ENCODE measurements around the gene LRRC28.
"Not testable (repeated sequence)": the region's sequence is repeated elsewhere in the genome, so short reads cannot be mapped to it uniquely, and the experiment has no call there.

Gene LRRC28

GRCh38 chr15:99390667-99391066 lies 139.4 kb downstream of the LRRC28 start:
- DNase-seq (ENCODE audit: low read depth in 2 of 3, low spot score in 2 of 3): no peak

- DNase-seq (ENCODE audit: low read depth in 2 of 3, low spot score in 2 of 3): no peak
These were observed 142.4 kb downstream of the LRRC28 start for GRCh38 chr15:99393641-99394040.

DNA sequence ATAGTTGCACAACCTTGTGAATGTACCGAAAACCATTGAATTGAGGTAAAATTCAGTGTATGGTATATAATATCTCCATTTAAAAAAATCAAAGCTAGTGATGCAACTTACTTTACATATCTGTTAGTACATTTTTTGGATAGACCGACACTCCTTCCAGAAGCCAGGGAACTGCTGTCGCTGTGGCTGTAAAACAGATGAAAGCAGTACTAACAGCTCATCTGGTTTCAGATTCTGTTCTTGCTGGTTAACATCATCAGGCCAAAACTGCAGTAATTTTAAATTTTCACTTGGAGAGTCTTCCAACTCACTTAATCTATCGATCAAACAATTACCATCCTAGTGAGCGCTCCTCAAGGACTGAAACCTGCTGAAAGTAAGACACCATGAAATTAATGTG lies 145.1 kb downstream of the LRRC28 start:
- no peak for DNase-seq (ENCODE audit: low read depth in 2 of 3, low spot score in 2 of 3)

- no peak for DNase-seq (ENCODE audit: low read depth in 2 of 3, low spot score in 2 of 3)
These were observed 147.8 kb downstream of the LRRC28 start for GRCh38 chr15:99399061-99399460.

DNA sequence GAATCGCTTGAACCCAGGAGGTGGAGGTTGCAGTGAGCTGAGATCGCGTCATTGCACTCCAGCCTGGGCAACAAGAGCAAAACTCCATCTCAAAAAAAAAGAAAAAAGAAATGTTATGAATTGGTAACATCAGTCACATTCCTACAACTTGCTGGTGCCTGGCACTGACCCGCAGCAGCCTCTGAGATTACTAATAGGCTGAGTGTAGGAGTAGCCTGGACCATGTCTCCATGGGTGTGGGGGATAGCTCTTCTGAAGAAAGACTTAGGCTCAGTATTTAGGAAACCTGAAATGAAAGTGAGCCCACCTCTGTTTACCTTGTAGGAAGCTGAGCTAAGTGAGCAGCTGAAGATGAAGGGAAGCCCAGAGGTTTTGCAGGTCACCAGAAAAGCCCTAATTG lies 148.3 kb downstream of the LRRC28 start:
- no peak for DNase-seq (ENCODE audit: low read depth in 2 of 3, low spot score in 2 of 3)

DNA sequence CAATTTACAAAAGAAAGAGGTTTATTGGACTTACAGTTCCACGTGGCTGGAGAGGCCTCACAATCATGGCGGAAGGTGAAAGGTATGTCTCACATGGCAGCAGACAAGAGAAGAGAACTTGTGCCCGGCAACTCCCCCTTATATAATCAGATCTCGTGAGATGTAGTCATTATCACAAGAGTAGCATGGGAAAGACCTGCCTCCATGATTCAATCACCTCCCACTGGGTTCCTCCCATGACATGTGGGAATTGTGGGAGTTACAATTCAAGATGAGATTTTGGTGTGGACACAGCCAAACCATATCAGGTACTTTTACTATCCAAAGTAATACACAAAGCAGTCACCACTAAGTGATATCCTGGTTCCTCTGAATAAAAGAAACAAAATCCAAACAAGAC lies 149.9 kb downstream of the LRRC28 start:
- not testable (repeated sequence) for DNase-seq (ENCODE audit: low read depth in 2 of 3, low spot score in 2 of 3)

DNA sequence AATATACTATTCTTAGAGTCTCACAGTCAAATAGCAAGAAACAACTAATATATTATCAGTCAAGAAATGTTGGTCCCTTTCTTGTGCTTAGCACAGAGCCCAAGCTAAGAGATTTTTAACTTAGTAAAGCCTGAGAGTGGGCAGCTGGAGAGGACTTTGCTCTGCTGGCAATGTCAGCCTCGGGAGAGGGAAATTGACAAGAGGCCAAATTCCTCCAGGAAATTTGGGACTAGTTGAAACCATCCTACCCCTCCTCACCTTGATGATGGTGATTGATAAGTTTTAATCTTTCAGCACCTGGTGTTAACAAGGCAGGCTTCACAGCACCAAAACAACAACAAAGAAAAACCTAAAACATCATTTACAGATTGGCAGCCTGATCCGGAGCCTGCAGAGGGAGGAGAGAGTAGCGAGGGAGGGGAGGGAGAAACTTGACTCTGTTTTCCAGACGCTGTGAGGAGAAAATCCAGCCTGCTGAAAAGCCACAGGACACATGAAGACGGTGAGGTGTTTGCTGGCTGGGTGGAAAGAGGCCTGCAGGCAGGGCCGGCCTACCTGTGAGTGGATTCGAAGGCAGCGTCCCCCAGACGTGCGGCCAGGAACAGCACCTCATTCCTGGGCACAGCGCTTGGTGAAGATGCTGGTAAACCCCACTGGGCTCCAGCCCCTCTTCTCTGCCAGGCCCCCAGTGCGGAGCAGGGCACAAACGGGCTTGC lies 150.9 kb downstream of the LRRC28 start:
- no peak for DNase-seq (ENCODE audit: low read depth in 2 of 3, low spot score in 2 of 3)

DNA sequence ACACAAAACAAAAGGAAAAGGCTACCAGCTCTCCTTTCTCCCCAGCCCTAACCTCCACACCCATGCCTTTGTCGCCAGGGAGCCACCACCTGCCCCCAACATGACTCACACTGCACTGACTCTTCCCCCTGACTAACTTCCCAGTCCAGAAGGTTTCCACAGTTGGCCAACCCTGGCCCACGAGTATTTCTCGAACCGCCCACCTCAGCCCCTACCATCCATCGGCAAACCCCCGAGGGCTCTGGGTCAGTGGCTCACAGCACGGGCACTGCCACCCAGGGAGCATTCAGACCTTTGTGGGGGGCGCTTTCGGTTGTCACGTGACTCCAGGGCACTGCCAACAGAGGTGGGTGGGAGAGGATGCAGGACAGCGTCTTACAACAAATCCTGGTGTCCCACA lies 152.3 kb downstream of the LRRC28 start:
- DNase-seq (ENCODE audit: low read depth in 2 of 3, low spot score in 2 of 3): no peak

DNA sequence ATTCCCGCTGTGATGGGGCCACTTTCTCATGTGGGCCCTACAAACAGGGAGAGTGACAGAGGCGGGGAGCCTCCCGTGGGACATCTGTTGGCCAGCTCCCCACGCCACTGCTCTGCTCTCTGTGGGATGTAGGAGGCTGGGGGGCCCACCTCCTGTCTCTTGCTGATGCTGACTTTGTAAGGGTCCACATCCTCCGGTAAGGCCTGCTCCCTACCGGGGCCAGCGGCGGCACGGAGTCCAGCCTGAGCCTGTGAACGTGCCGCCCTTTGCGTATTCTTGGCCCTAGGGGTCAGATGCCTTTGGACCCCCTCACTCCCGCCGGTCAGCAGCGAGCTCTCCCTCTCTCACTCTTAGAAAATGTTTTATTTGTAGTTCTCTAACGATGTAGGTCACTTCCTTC lies 153.2 kb downstream of the LRRC28 start:
- no peak for DNase-seq (ENCODE audit: low read depth in 2 of 3, low spot score in 2 of 3)

- DNase-seq (ENCODE audit: low read depth in 2 of 3, low spot score in 2 of 3): no peak
These were observed 154.8 kb downstream of the LRRC28 start for GRCh38 chr15:99406120-99406519.

GRCh38 chr15:99406716-99407487 lies 155.6 kb downstream of the LRRC28 start:
- DNase-seq (ENCODE audit: low read depth in 2 of 3, low spot score in 2 of 3): no peak

- DNase-seq (ENCODE audit: low read depth in 2 of 3, low spot score in 2 of 3): no peak
These were observed 156.4 kb downstream of the LRRC28 start for GRCh38 chr15:99407716-99408115.

- no peak for DNase-seq (ENCODE audit: low read depth in 2 of 3, low spot score in 2 of 3)
These were observed 157.2 kb downstream of the LRRC28 start for GRCh38 chr15:99408236-99409096.

- DNase-seq (ENCODE audit: low read depth in 2 of 3, low spot score in 2 of 3): no peak
These were observed 157.8 kb downstream of the LRRC28 start for GRCh38 chr15:99409097-99409473.

DNA sequence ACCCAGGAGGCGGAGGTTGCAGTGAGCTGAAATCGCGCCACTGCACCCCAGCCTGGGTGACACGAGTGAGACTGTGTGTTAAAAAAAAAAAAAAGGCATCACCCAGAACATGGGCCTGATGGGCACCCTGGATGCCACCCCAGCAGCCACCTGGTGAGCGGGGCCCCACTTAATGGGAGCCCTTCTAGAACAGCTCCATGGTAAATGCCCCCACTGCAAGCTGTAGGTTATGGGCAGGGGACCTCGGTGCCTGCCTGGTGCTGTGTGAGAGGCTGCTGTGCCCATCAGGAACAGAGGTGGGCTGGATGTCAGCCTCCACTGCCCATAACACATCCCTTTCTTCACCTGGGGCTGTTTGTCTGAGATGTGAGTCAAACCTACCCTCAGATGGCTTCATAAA lies 158.3 kb downstream of the LRRC28 start:
- no peak for DNase-seq (ENCODE audit: low read depth in 2 of 3, low spot score in 2 of 3)

DNA sequence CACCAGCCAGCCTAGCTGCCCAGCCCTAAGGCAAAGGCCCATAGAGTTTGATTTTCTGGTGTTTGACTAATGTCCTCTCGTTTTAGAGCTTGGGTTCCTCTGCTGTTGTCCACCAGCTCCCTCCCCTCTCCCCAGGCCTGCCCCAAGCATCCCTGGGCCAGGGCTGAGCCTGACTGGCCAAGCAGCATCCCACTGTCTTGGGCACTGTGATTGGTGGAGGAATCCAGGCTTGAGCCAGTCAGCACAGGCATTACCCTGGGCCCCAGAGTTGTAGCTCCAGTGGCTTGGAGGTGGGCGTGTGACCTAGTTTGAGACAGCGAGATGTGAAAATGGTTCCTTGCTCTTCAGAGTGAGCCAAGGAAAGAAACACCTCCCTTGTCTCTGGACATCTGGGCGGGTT lies 159.2 kb downstream of the LRRC28 start:
- DNase-seq (ENCODE audit: low read depth in 2 of 3, low spot score in 2 of 3): no peak

DNA sequence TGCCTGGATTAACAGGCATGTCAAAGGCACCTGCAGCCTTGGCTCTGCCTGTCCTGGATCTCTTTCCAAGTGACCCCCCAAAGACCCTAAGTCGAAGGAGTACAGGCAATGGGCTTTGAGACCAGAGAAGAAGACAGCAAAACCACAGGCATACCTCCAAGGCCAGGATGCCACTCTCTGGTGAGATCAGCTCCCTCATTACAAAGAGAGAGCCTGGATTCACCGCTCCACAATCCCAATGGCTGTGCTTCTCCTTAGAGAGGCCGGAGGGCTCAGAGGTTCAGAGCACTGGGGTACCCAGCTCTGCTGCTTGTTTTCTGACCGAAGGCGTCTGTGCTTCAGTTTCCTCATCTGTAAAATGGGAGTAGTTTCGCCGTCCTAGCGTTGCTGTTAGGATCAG lies 160.0 kb downstream of the LRRC28 start:
- no peak for DNase-seq (ENCODE audit: low read depth in 2 of 3, low spot score in 2 of 3)

GRCh38 chr15:99412082-99412481 lies 160.8 kb downstream of the LRRC28 start:
- no peak for DNase-seq (ENCODE audit: low read depth in 2 of 3, low spot score in 2 of 3)

- DNase-seq (ENCODE audit: low read depth in 2 of 3, low spot score in 2 of 3): no peak
These were observed 161.3 kb downstream of the LRRC28 start for GRCh38 chr15:99412626-99413025.

GRCh38 chr15:99413955-99414754 lies 162.9 kb downstream of the LRRC28 start:
- DNase-seq (ENCODE audit: low read depth in 2 of 3, low spot score in 2 of 3): no peak
